Putamen (tissue), 1 donor: ENCODE results near the gene SOX5.

Experiments used
- DNase-seq: peaks from one replicate; pipeline ENCODE4 v3.0.0-alpha.2; 2016; ENCODE audit warnings: low spot score

Gene SOX5

GRCh38 chr12:23596568-23596967, 352.9 kb downstream of the SOX5 start:
- no peak for DNase-seq

GRCh38 chr12:23587833-23588559, 361.5 kb downstream of the SOX5 start:
- DNase-seq: no peak

GRCh38 chr12:23585782-23586163, 363.7 kb downstream of the SOX5 start:
- DNase-seq: no peak

- DNase-seq: no peak
Observed at GRCh38 chr12:23585156-23585781, 364.2 kb downstream of the SOX5 start.

- no peak for DNase-seq
Observed at GRCh38 chr12:23581913-23582312, 367.6 kb downstream of the SOX5 start.

GRCh38 chr12:23579257-23579656, 370.2 kb downstream of the SOX5 start:
- no peak for DNase-seq

- no peak for DNase-seq
Observed at GRCh38 chr12:23576372-23576771, 373.1 kb downstream of the SOX5 start.

GRCh38 chr12:23569356-23569755, 380.1 kb downstream of the SOX5 start:
- DNase-seq: no peak

- no peak for DNase-seq
Observed at GRCh38 chr12:23566133-23566532, 383.3 kb downstream of the SOX5 start.

- DNase-seq: no peak
Observed at GRCh38 chr12:23564451-23565152, 384.9 kb downstream of the SOX5 start.

GRCh38 chr12:23561364-23562345, 387.8 kb downstream of the SOX5 start:
- no peak for DNase-seq

- no peak for DNase-seq
Observed at GRCh38 chr12:23560611-23561010, 388.9 kb downstream of the SOX5 start.

- no peak for DNase-seq
Observed at GRCh38 chr12:23559268-23559753, 390.2 kb downstream of the SOX5 start.

- DNase-seq: no peak
Observed at GRCh38 chr12:23556661-23557060, 392.8 kb downstream of the SOX5 start.

- DNase-seq: no peak
Observed at GRCh38 chr12:23555825-23556207, 393.7 kb downstream of the SOX5 start.

- no peak for DNase-seq
Observed at GRCh38 chr12:23555180-23555824, 394.2 kb downstream of the SOX5 start.

- DNase-seq: no peak
Observed at GRCh38 chr12:23552417-23552816, 397.1 kb downstream of the SOX5 start.

- no peak for DNase-seq
Observed at GRCh38 chr12:23550753-23551152, 398.7 kb downstream of the SOX5 start.

GRCh38 chr12:23548742-23549141, 400.7 kb downstream of the SOX5 start:
- no peak for DNase-seq

- no peak for DNase-seq
Observed at GRCh38 chr12:23546756-23547155, 402.7 kb downstream of the SOX5 start.

GRCh38 chr12:23543767-23544166, 405.7 kb downstream of the SOX5 start:
- DNase-seq: no peak
